Measurements from ENCODE around the gene TRMT6. TPM values are rescaled to one million over a fixed set of nuclear protein-coding genes. Genes with fewer than 3 reads are reported as not detected.

Gene TRMT6
- polyA plus RNA-seq, 1 of the 3 experiments (the other 2 are of a cell fraction) = 16.1 TPM

- POLR2A ChIA-PET = no interaction called here
- no peaks in the 10 kb centered on the region for H4K20me1 ChIP-seq (ENCODE audit: insufficient read depth)
- no peak overlapping the region for H3K9ac ChIP-seq
- H3K4me2 ChIP-seq = no peak overlapping the region
- H3K27me3 ChIP-seq (ENCODE audit: insufficient read depth) = no peaks in the 10 kb centered on the region; the same call in 1 of the 2 replicates
- no peaks in the 10 kb centered on the region for H3F3A ChIP-seq (replicated peaks; ENCODE audit: insufficient read depth)
- H3K79me2 ChIP-seq (ENCODE audit: insufficient read depth) = no peaks in the 10 kb centered on the region
- H3K36me3 ChIP-seq (replicated peaks in 1 of 2; ENCODE audit: control insufficient read depth in 1 of 2, insufficient read depth in 2 of 2, low read length in 1 of 2) = no peaks in the 10 kb centered on the region
- TF ChIP-seq FOSL2 (IDR thresholded peaks at IDR 0.05; ENCODE audit: borderline replicate concordance, low read depth) (no peak), GATA2 (CRISPR knock-in tag; IDR thresholded peaks at IDR 0.05) (no peak), PBX3 (IDR thresholded peaks at IDR 0.05) (no peak), YY1 (IDR thresholded peaks at IDR 0.05; ENCODE audit: low read depth) (no peak), MAX (IDR thresholded peaks at IDR 0.05; ENCODE audit: low read depth) (no peak), MEF2A (IDR thresholded peaks at IDR 0.05; ENCODE audit: borderline replicate concordance, low read depth) (no peak), ZBTB33 (IDR thresholded peaks at IDR 0.05; ENCODE audit: borderline replicate concordance, low read depth) (no peak), TEAD4 (IDR thresholded peaks at IDR 0.05; ENCODE audit: borderline replicate concordance, insufficient read depth) (no peak), FOXM1 (IDR thresholded peaks at IDR 0.05; ENCODE audit: low read depth) (no peak), TCF12 (IDR thresholded peaks at IDR 0.05) (no peak), FOXJ3 (CRISPR knock-in tag; IDR thresholded peaks at IDR 0.05) (no peak), EP300 (IDR thresholded peaks at IDR 0.05; ENCODE audit: borderline replicate concordance in 1 of 2, low read depth in 1 of 2, low read length in 1 of 2) (no peak), TAF1 (IDR thresholded peaks at IDR 0.05; ENCODE audit: borderline replicate concordance, low read depth, low read length) (no peak), GABPA (IDR thresholded peaks at IDR 0.05; ENCODE audit: low read depth) (no peak), RAD21 (IDR thresholded peaks at IDR 0.05; ENCODE audit: low read length) (no peak), RCOR1 (IDR thresholded peaks at IDR 0.05; ENCODE audit: low read length) (no peak)
- no peak overlapping the region for H3K27ac ChIP-seq (ENCODE audit: low read depth in 2 of 2, low read length in 1 of 2)
- WGBS (ENCODE audit: low lambda C conversion rate) = 45% methylated on average over 2 of the region's 2 CpGs
- DNase-seq = no peak
- peaks cover 0 to 4% of the 10 kb centered on the region in 2 experiments; a peak in 2 of 4 replicates for H3K4me1 ChIP-seq (ENCODE audit: control insufficient read depth in 1 of 2, insufficient read depth in 2 of 2, low read depth in 1 of 2, low read length in 1 of 2)
- H3K9me3 ChIP-seq = no peaks in the 10 kb centered on the region
- no peak overlapping the region for H2AFZ ChIP-seq (ENCODE audit: low read depth)
- H3K9me2 ChIP-seq = no peaks in the 10 kb centered on the region
- CTCF ChIA-PET = interaction anchor here (0.6 to 1.6 kb wide), 2 partner anchors 12 to 31 kb away, joined by 3 read pairs; no protein-coding TSS in a partner anchor
- no peak overlapping the region for H3K4me3 ChIP-seq (ENCODE audit: low read depth in 2 of 2, low read length in 1 of 2)
These were observed 41.4 kb downstream of the TRMT6 start for GRCh38 chr20:5908981-5909380.

- Histone ChIP-seq H3K4me1 (ENCODE audit: control insufficient read depth in 1 of 2, insufficient read depth in 2 of 2, low read depth in 1 of 2, low read length in 1 of 2) (no peaks in the 10 kb centered on the region), H3K79me2 (ENCODE audit: insufficient read depth) (no peaks in the 10 kb centered on the region), H3K9ac (no peak overlapping the region), H3F3A (replicated peaks; ENCODE audit: insufficient read depth) (no peaks in the 10 kb centered on the region), H3K27me3 (ENCODE audit: insufficient read depth) (no peaks in the 10 kb centered on the region; the same call in 1 of the 2 replicates), H3K9me2 (no peaks in the 10 kb centered on the region), H4K20me1 (ENCODE audit: insufficient read depth) (no peaks in the 10 kb centered on the region), H3K27ac (ENCODE audit: low read depth in 2 of 2, low read length in 1 of 2) (no peak overlapping the region), H3K36me3 (replicated peaks in 1 of 2; ENCODE audit: control insufficient read depth in 1 of 2, insufficient read depth in 2 of 2, low read length in 1 of 2) (no peaks in the 10 kb centered on the region), H2AFZ (ENCODE audit: low read depth) (no peak overlapping the region), H3K4me2 (no peak overlapping the region), H3K4me3 (ENCODE audit: low read depth in 2 of 2, low read length in 1 of 2) (no peak overlapping the region), H3K9me3 (no peaks in the 10 kb centered on the region)
- POLR2A ChIA-PET = no interaction called here
- no peak for TF ChIP-seq NFIC (IDR thresholded peaks at IDR 0.05; ENCODE audit: borderline replicate concordance)
- TF ChIP-seq TEAD4 (IDR thresholded peaks at IDR 0.05; ENCODE audit: borderline replicate concordance, insufficient read depth) = no peak
- TF ChIP-seq USF2 (IDR thresholded peaks at IDR 0.05; ENCODE audit: borderline replicate concordance, low read depth, low read length) = no peak
- no peak for TF ChIP-seq USF1 (IDR thresholded peaks at IDR 0.05; ENCODE audit: borderline replicate concordance, low read depth)
- TF ChIP-seq MXI1 (IDR thresholded peaks at IDR 0.05; ENCODE audit: low read depth, low read length) = no peak
- TF ChIP-seq ELF1 (IDR thresholded peaks at IDR 0.05) = no peak
- no peak for TF ChIP-seq RFX5 (IDR thresholded peaks at IDR 0.05; ENCODE audit: low read length)
- no peak for TF ChIP-seq MEF2A (IDR thresholded peaks at IDR 0.05; ENCODE audit: borderline replicate concordance, low read depth)
- DNase-seq = no peak
- CTCF ChIA-PET = interaction anchor here (1.7 kb wide), 1 partner anchor 26 kb away, joined by 4 read pairs; no protein-coding TSS in a partner anchor
- WGBS (ENCODE audit: low lambda C conversion rate) = 53% methylated on average over 1 of the region's 1 CpG
These were observed 49.4 kb downstream of the TRMT6 start for GRCh38 chr20:5900908-5901307.
